C4-2B (cell line): ENCODE measurements around the gene PTPN2.
"Not testable (repeated sequence)": the region's sequence is repeated elsewhere in the genome, so short reads cannot be mapped to it uniquely, and the experiment has no call there.

Experiments used
- H3K27ac ChIP-seq: fragments of 450-650 bp; 2 replicates; pipeline ENCODE4 v1.5.1; 2017
- CTCF ChIP-seq: fragments of 450-650 bp; conservative IDR thresholded peaks from 2 replicates; pipeline ENCODE4 v1.5.1; 2017; ENCODE audit warnings: mild to moderate bottlenecking
- ZFX ChIP-seq: fragments of 450-650 bp; IDR thresholded peaks from 2 replicates; pipeline ENCODE4 v1.6.1; 2017

PTPN2 gene

DNA sequence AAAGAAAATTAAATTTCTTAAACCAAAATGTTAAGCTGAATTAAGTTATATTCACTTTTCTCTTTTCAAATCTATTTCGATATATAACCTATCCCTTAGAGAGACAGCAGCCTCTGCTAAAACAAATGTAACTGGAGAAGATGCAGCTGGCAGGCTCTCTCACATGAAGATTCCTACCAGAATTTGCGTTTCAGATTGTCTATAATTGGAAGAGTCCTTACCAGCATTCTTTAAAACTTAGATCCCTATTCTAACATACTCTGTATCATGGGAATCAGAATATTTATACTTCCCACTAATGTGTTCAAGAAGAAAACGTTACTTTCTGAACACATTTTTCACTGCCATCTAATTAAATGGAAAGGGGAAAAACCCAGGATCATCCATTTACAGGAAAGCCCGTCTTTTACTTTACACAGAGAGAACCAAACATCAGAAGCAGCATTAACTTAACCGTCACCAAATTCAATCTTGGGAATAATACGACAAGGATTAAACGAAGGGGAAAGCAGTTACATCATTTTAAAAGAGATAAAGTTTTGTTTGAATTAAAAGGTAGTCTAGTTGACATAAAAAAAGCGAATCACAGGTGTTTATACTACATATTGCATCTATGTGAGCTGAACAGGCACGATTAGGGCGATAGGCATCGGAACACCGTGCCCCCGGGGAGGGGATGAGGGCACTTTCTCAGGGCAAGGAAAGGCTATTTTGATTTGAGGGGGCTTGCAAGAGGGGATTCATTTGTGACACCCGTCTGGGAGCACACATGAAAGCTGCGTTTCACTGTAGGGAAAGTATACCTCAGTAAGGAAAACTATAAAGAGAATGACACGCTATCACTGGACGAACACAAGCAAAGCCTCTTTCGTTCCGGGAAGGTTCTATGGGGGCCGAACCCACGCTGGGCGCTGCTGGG lies 1.3 kb downstream of the PTPN2 start:
- TF ChIP-seq ZFX, result no peak
- no peak for TF ChIP-seq CTCF
- H3K27ac ChIP-seq, result peak overlapping the region; percentile 92

- no peak overlapping the region for H3K27ac ChIP-seq
- TF ChIP-seq CTCF (no peak), ZFX (no peak)
Measured at GRCh38 chr18:12880541-12880910, 3.5 kb downstream of the PTPN2 start.

- H3K27ac ChIP-seq, result no peak overlapping the region
- TF ChIP-seq CTCF, result no peak
- no peak for TF ChIP-seq ZFX
Measured at GRCh38 chr18:12879840-12880540, 4.0 kb downstream of the PTPN2 start.

GRCh38 chr18:12874992-12875391 lies 9.0 kb downstream of the PTPN2 start:
- not testable (repeated sequence) for H3K27ac ChIP-seq

- H3K27ac ChIP-seq, result not testable (repeated sequence)
Measured at GRCh38 chr18:12873961-12874567, 10.0 kb downstream of the PTPN2 start.

DNA sequence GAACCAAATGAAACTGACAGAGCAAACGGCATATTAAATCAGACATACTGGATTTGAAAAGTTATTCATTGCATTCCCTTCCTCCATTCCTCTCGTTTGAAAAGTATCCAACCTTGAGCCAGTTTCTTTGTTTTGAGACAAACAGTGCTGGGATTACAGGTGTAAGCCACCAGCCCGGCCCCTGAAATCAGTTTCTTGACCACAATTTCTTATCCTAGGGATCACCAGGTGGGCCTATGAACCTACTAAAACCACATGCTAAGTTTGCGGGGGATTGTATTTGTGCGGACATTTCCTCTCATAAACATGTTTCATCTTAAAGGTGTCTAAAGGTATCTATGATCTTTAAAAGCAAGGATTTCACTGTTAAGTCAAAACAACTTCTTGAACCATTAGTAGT lies 11.6 kb downstream of the PTPN2 start:
- H3K27ac ChIP-seq, result no peak overlapping the region
- no peak for TF ChIP-seq ZFX
- no peak for TF ChIP-seq CTCF

- H3K27ac ChIP-seq, result no peak overlapping the region
- TF ChIP-seq ZFX, result no peak
- TF ChIP-seq CTCF, result no peak
Measured at GRCh38 chr18:12868576-12868975, 15.5 kb downstream of the PTPN2 start.

GRCh38 chr18:12867441-12868123 lies 16.5 kb downstream of the PTPN2 start:
- no peak overlapping the region for H3K27ac ChIP-seq
- no peak for TF ChIP-seq ZFX
- TF ChIP-seq CTCF, result no peak
